Endothelial cell of umbilical vein (primary cell): Measurements from ENCODE around the gene MEI4.
"Not testable (repeated sequence)": the region's sequence is repeated elsewhere in the genome, so short reads cannot be mapped to it uniquely, and the experiment has no call there.

ENCODE experiments used
- CTCF ChIP-seq, 2 donors: IDR thresholded peaks; 1 replicate in 1 of 2; 2 replicates in 1 of 2; pipeline ENCODE4 v1.5.1; 2011; ENCODE audit warnings: low read length in 2 of 2, mild to moderate bottlenecking in 2 of 2, moderate library complexity in 2 of 2, control low read depth in 1 of 2, inconsistent platforms in 1 of 2, low read depth in 1 of 2; ENCODE audit not compliant: insufficient read depth in 1 of 2; ENCODE audit errors: extremely low read depth in 1 of 2
- EZH2 ChIP-seq: IDR thresholded peaks from 2 replicates; pipeline ENCODE4 v1.6.1; 2012; ENCODE audit warnings: borderline replicate concordance, low read depth, mild to moderate bottlenecking, moderate library complexity, low read length, inconsistent platforms; ENCODE audit not compliant: severe bottlenecking
- FOS ChIP-seq: IDR thresholded peaks from 2 replicates; pipeline ENCODE4 v1.6.1; 2011; ENCODE audit warnings: mild to moderate bottlenecking, low read length, moderate library complexity, borderline replicate concordance; ENCODE audit not compliant: insufficient read depth
- GATA2 ChIP-seq: IDR thresholded peaks from 2 replicates; pipeline ENCODE4 v1.7.0; 2011; ENCODE audit warnings: low read depth, mild to moderate bottlenecking, moderate library complexity, mixed read lengths, low read length; ENCODE audit not compliant: insufficient read length, insufficient read depth
- MAX ChIP-seq: IDR thresholded peaks from 2 replicates; pipeline ENCODE4 v1.6.1; 2011; ENCODE audit not compliant: insufficient read depth, insufficient read length
- POLR2A ChIP-seq: IDR thresholded peaks from 2 replicates; pipeline ENCODE4 v1.6.1; 2012; ENCODE audit warnings: low read depth, mild to moderate bottlenecking, control low read depth, low read length
- POLR2AphosphoS5 ChIP-seq: IDR thresholded peaks from 2 replicates; pipeline ENCODE4 v1.6.1; 2012; ENCODE audit warnings: low read depth, mild to moderate bottlenecking, control low read depth, low read length, moderate library complexity; ENCODE audit not compliant: insufficient read depth

DNA sequence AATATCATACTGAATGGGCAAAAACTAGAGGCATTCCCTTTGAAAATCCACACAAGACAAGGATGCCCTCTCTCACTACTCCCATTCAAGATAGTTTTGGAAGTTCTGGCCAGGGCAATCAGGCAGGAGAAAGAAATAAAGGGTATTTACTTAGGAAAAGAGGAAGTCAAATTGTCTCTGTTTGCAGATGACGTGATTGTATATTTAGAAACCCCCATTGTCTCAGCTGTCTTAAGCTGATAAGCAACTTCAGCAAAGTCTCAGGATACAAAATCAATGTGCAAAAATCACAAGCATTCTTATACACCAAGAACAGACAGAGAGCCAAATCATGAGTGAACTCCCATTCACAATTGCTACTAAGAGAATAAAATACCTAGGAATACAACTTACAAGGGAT, 99.3 kb downstream of the MEI4 start:
- not testable (repeated sequence) for TF ChIP-seq CTCF (IDR thresholded peaks at IDR 0.05; ENCODE audit: extremely low read depth in 1 of 2, insufficient read depth in 1 of 2, low read depth in 1 of 2, low read length in 2 of 2); FOS; EZH2; GATA2; POLR2AphosphoS5; MAX; POLR2A
